Subcutaneous abdominal adipose tissue (tissue), 5 donors: Measurements from ENCODE around the gene ADARB1.

ENCODE experiments used
- H3K27ac ChIP-seq: one replicate; pipeline ENCODE4 v1.7.0; 2013; ENCODE audit warnings: low read depth, mild to moderate bottlenecking, inconsistent platforms, low read length, moderate library complexity
- H3K27me3 ChIP-seq, 5 donors: one replicate each; pipeline ENCODE4 v1.7.0; 2013; ENCODE audit warnings: low read length in 5 of 5, inconsistent platforms in 1 of 5; ENCODE audit not compliant: control insufficient read depth in 5 of 5, insufficient read depth in 4 of 5
- H3K36me3 ChIP-seq, 5 donors: one replicate each; pipeline ENCODE4 v1.7.0; 2013; ENCODE audit warnings: low read length in 5 of 5; ENCODE audit not compliant: control insufficient read depth in 5 of 5, insufficient read depth in 5 of 5
- H3K4me1 ChIP-seq, 5 donors: one replicate each; pipeline ENCODE4 v1.7.0; 2013; ENCODE audit warnings: low read length in 5 of 5, mild to moderate bottlenecking in 3 of 5, moderate library complexity in 1 of 5; ENCODE audit not compliant: control insufficient read depth in 5 of 5, insufficient read depth in 5 of 5
- H3K4me3 ChIP-seq, 5 donors: one replicate each; pipeline ENCODE4 v1.7.0; 2013; ENCODE audit warnings: low read length in 5 of 5, low read depth in 1 of 5
- H3K9ac ChIP-seq, 5 donors: one replicate each; pipeline ENCODE4 v1.7.0; 2013; ENCODE audit warnings: low read length in 5 of 5, mild to moderate bottlenecking in 4 of 5, moderate library complexity in 3 of 5
- H3K9me3 ChIP-seq, 5 donors: one replicate each; pipeline ENCODE4 v1.7.0; 2013; ENCODE audit warnings: low read length in 5 of 5; ENCODE audit not compliant: control insufficient read depth in 5 of 5
- donor health status: healthy.
- donor health status: healthy.
- donor health status: healthy.
- donor health status: healthy.
- donor health status: healthy.

The ADARB1 gene

GRCh38 chr21:45151445-45152160 lies 77.2 kb downstream of the ADARB1 start:
- Histone ChIP-seq H3K9me3 (no peaks in the 10 kb centered on the region), H3K9ac (peak overlapping the region in 1 of 5 donors; percentile 10), H3K4me1 (peaks cover 0 to 21% (median 15%) of the 10 kb centered on the region in 5 donors), H3K27me3 (no peaks in the 10 kb centered on the region), H3K27ac (no peak overlapping the region), H3K36me3 (peaks cover 0 to 11% (median 9%) of the 10 kb centered on the region in 5 donors), H3K4me3 (no peak overlapping the region)

DNA sequence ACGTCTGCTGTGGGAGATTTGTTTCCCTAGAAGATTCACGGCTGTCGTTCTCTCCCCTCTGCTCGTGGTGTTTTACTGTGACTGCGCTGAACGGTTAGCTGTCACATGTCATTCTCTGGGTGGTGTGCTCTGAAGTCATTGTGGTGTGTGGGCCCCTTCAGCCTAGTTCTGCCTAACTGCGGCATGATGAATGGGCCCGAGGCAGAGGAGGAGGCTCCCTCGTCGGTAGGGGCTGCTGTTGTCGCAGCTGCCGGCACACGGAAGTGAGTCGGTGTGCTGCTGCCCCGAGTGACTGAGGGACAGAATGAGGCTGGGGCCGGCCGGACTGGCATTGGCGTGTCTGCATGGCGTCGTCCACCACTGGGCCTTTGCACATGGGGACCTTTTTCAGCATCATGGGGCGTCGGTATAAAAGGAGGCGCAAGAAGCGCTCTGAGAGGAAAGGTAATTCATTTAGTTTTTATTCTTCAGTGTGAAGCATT lies 77.9 kb downstream of the ADARB1 start:
- Histone ChIP-seq H3K27ac (no peak overlapping the region), H3K4me1 (peaks cover 0 to 21% (median 14%) of the 10 kb centered on the region in 5 donors), H3K9ac (peak overlapping the region in 1 of 5 donors; percentile 0), H3K36me3 (peaks cover 0 to 11% (median 9%) of the 10 kb centered on the region in 5 donors), H3K27me3 (no peaks in the 10 kb centered on the region), H3K9me3 (no peaks in the 10 kb centered on the region), H3K4me3 (no peak overlapping the region)

DNA sequence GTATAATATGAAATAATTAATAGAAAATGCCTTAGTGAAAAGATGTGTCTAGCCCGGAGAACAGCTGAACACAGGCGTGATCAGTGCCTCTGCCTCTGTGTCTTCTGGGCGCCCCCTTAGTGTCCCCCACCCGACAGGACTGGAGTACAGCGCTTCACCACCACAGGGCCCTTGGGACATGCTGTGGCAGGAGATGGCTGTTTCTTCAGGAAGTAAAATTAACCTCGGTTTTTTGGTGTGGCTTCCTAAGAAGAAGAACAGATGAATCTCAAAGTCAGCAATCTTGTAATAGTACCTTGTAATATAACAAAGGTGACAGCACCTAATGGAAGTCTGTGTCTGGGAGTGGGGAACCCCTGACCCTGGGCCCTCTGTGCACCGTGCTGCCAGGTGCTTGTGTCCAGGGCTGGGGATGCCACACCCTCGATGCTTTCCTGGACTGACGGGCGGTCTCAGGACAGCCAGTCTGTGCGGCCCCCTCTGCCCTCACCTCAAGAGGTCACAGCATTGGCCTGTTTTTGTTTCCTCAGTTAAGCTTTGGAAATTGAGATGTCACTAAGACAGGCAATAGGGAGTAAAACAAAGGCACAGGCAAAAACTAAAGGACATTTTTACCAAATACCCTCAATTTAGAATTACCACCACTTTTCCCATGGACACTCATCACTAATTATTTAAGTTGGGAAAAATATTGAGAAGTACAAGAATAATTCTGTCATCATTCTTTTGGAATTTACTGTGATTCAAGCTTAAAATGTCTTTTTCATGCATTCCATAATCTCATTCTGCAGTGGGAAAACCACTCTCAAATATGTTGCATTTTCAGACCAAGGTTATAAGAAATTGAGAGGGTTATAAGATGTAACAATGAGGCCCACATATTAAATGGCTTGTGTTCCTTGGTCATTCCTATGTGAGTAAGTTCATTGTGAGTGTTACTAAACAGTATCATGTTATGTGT lies 79.3 kb downstream of the ADARB1 start:
- Histone ChIP-seq H3K9ac (no peak overlapping the region), H3K4me1 (peaks cover 0 to 21% (median 14%) of the 10 kb centered on the region in 5 donors), H3K9me3 (no peaks in the 10 kb centered on the region), H3K36me3 (peaks cover 0 to 5% (median 2%) of the 10 kb centered on the region in 5 donors), H3K27me3 (no peaks in the 10 kb centered on the region), H3K27ac (no peak overlapping the region), H3K4me3 (no peak overlapping the region)

DNA sequence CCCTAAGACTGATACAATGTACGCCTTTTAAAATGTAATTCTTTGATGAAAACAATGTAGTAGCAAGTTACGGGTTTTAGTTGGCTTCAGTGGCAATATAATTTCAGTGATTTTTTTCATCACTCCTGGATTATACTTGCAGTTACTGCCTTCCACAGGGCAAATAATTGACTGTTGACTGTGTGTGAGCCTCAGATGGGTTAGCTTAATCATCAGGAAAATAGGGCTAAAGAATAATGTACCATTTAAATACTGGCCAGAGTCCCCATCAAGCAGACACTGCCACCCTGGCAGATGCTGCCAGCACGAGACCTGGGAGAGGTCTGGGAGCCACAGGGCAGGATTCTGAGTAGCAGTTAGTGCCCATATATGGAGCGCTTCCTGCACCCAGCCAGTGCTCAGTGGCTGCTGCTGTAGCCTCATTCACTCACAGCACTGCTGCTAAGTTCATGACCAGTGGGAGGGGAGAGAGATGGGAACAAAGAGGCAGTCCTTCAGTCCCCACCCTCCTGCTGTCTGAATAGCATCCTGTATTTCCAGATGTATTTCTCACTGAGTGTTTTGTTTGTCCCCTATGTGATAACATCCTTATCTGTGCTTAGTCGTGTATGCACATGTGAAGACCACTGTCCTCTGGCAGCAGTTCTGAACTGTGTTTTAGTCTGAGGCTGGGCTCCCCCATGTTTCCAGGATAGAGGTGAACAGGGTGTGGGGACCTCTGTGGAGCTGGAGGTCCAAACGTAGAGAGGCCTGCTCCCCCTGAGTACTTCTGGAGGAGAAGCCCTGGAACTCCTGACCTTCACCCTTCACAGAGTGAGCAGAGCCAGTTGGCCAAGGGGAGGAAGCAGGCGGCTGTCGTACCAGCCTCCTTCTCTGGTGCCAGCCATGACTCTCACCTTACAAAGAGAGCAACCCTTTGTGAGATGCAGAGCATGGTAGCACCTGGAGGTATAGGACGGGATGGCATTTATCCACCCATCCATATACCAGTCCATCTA lies 80.4 kb downstream of the ADARB1 start:
- H3K36me3 ChIP-seq: peaks cover 0 to 5% (median 0%) of the 10 kb centered on the region in 5 donors
- no peak overlapping the region for H3K4me3 ChIP-seq
- no peak overlapping the region for H3K9ac ChIP-seq
- no peaks in the 10 kb centered on the region for H3K27me3 ChIP-seq
- H3K9me3 ChIP-seq: no peaks in the 10 kb centered on the region
- no peak overlapping the region for H3K27ac ChIP-seq
- H3K4me1 ChIP-seq: peaks cover 0 to 21% (median 14%) of the 10 kb centered on the region in 5 donors

GRCh38 chr21:45155910-45156309 lies 81.5 kb downstream of the ADARB1 start:
- H3K36me3 ChIP-seq: peaks cover 0 to 6% (median 0%) of the 10 kb centered on the region in 5 donors
- no peak overlapping the region for H3K27ac ChIP-seq
- H3K9me3 ChIP-seq: no peaks in the 10 kb centered on the region
- H3K4me1 ChIP-seq: peaks cover 0 to 20% (median 13%) of the 10 kb centered on the region in 5 donors
- H3K4me3 ChIP-seq: no peak overlapping the region
- H3K27me3 ChIP-seq: no peaks in the 10 kb centered on the region
- no peak overlapping the region for H3K9ac ChIP-seq

GRCh38 chr21:45156459-45156858 lies 82.1 kb downstream of the ADARB1 start:
- no peak overlapping the region for H3K4me3 ChIP-seq
- H3K9me3 ChIP-seq: no peaks in the 10 kb centered on the region

GRCh38 chr21:45157932-45158331 lies 83.6 kb downstream of the ADARB1 start:
- no peaks in the 10 kb centered on the region for H3K27me3 ChIP-seq
- H3K9me3 ChIP-seq: no peaks in the 10 kb centered on the region
- H3K4me1 ChIP-seq: peaks cover 0 to 6% (median 0%) of the 10 kb centered on the region in 5 donors
- no peak overlapping the region for H3K27ac ChIP-seq
- no peak overlapping the region for H3K9ac ChIP-seq
- peaks cover 0 to 18% (median 4%) of the 10 kb centered on the region in 5 donors for H3K36me3 ChIP-seq
- no peak overlapping the region for H3K4me3 ChIP-seq

More at GRCh38 chr21:45156459-45156858, 82.1 kb downstream of the ADARB1 start:
- Histone ChIP-seq H3K36me3 (peaks cover 0 to 8% (median 0%) of the 10 kb centered on the region in 5 donors), H3K4me1 (peaks cover 0 to 15% (median 8%) of the 10 kb centered on the region in 5 donors), H3K27me3 (no peaks in the 10 kb centered on the region), H3K9ac (no peak overlapping the region), H3K27ac (no peak overlapping the region)

DNA sequence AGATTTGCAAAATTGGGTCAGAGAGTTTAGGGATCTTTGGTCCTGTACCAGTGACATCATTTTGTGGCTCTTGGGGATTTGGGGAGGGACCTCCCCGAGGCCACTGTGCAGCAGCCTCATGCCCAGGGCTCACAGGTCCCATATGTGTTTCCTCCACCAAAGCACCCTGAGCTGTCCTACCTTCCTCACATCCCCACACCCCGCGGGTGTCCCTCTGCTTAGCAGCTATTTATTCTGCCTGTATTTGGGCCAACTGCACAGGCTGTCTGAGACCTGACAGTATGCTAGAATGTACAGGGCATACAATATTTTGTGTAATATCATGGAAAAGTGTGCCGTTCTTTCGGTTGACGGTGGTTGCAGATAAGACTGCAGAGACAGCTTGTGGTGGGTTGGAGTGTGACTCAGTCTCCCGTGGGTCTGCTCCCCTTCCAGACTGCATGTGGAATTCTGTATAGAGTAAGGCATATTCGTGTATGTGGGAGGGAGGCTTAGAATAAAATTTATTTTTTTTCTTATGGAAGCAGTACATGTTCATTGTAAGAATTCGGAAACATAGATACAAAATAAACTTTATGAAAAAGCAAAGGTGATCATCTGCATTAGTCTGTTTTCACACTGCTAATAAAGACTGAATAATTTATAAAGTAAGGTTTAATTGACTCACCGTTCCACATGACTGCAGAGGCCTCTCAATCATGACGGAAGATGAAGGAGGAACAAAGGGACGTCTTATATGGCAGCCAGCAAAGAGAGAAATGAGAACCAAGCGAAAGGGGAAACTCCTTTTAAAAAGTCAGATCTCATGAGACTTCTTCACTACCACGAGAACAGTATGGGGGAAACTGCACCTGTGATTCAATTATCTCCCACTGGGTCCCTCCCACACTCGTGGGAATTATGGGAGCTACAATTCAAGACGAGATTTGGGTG lies 84.4 kb downstream of the ADARB1 start:
- peaks cover 0 to under 1% (median 0%) of the 10 kb centered on the region in 5 donors for H3K4me1 ChIP-seq

More for the DNA sequence above, 84.4 kb downstream of the ADARB1 start:
- H3K36me3 ChIP-seq: peaks cover 0 to 18% (median 4%) of the 10 kb centered on the region in 5 donors
- no peak overlapping the region for H3K9ac ChIP-seq
- no peak overlapping the region for H3K4me3 ChIP-seq
- H3K9me3 ChIP-seq: no peaks in the 10 kb centered on the region
- H3K27ac ChIP-seq: no peak overlapping the region
- no peaks in the 10 kb centered on the region for H3K27me3 ChIP-seq
